ACC112 (cell line): ENCODE measurements around the gene SUPT20HL2.
A peak's percentile ranks its signal among the peaks of the same experiment; 100 is the strongest.
"Not testable (repeated sequence)": the region's sequence is repeated elsewhere in the genome, so short reads cannot be mapped to it uniquely, and the experiment has no call there.

ENCODE experiments used
- H2AFZ ChIP-seq: fragments of 200-600 bp; sonication (generic); one replicate; pipeline ENCODE4 v1.6.0; 2017; ENCODE audit warnings: antibody characterized with exemption, low read length; ENCODE audit not compliant: unreplicated experiment
- H3K27ac ChIP-seq: fragments of 200-600 bp; sonication (generic); 2 replicates; pipeline ENCODE4 v1.5.1; 2014; ENCODE audit warnings: low read depth, mild to moderate bottlenecking, antibody characterized with exemption, low read length, moderate library complexity
- H3K27me3 ChIP-seq: fragments of 200-600 bp; sonication (generic); 2 replicates; pipeline ENCODE4 v1.6.1; 2014; ENCODE audit warnings: mild to moderate bottlenecking, antibody characterized with exemption, low read length, moderate library complexity, mixed read lengths; ENCODE audit not compliant: insufficient read depth
- H3K36me3 ChIP-seq: fragments of 200-600 bp; sonication (generic); 2 replicates; pipeline ENCODE4 v1.6.1; 2016; ENCODE audit warnings: mild to moderate bottlenecking, antibody characterized with exemption, low read length, moderate library complexity, mixed read lengths; ENCODE audit not compliant: insufficient read depth
- H3K4me1 ChIP-seq: fragments of 200-600 bp; sonication (generic); one replicate; pipeline ENCODE4 v1.6.1; 2016; ENCODE audit warnings: low read length, mixed read lengths; ENCODE audit not compliant: insufficient read depth, unreplicated experiment, control insufficient read depth
- H3K4me3 ChIP-seq: fragments of 200-600 bp; sonication (generic); 2 replicates; pipeline ENCODE4 v1.5.1; 2014; ENCODE audit warnings: mild to moderate bottlenecking, low read depth, low read length
- H3K79me2 ChIP-seq: fragments of 200-600 bp; sonication (generic); one replicate; pipeline ENCODE4 v1.6.0; 2016; ENCODE audit warnings: low read length; ENCODE audit not compliant: control insufficient read depth, unreplicated experiment, insufficient read depth

Gene SUPT20HL2

DNA sequence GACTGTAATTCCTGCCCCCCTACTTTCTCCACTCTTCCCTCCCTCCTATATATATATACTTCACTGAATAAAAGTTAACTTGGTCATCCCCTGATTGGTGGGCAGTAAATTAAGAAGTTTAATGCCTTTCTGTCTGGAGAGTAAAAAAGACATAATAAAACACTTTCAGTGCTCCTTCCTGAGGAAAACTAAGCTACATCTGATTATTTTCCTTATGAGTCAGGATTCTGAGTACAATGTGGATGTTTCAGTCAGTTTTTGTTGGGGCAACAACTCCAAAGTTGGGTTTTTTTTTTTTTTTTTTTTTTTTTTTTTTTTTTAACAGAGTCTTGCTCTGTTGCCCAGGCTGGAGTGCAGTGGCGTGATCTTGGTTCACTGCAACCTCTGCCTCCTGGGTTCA lies 22.0 kb upstream of the SUPT20HL2 start:
- H2AFZ ChIP-seq: no peak overlapping the region
- peak overlapping the region; percentile 34 for H3K27ac ChIP-seq
- H3K36me3 ChIP-seq: no peaks in the 10 kb centered on the region
- no peaks in the 10 kb centered on the region for H3K79me2 ChIP-seq
- H3K4me3 ChIP-seq: no peak overlapping the region
- no peaks in the 10 kb centered on the region for H3K27me3 ChIP-seq
- H3K4me1 ChIP-seq: no peaks in the 10 kb centered on the region

DNA sequence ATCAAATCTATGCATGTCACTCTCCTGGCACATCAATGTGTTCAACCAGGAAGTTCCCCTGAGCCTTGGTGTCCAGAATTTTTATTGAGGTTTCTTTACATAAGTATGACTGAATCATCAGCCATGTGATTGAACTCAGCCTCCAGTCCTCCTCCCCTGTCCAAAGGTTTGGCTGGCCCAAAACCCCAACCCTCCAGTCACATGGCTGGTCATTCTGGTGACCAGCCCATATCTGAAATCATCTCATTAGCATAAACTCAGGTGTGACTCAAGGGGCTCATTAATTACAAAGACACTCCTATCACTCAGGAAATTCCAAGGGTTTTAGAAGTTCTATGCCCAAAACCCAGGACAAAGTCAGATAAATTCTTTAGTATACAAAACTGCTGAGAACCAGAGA lies 20.6 kb upstream of the SUPT20HL2 start:
- Histone ChIP-seq H3K27ac (no peak overlapping the region), H3K4me3 (no peak overlapping the region), H2AFZ (no peak overlapping the region), H3K4me1 (no peaks in the 10 kb centered on the region), H3K79me2 (no peaks in the 10 kb centered on the region), H3K36me3 (no peaks in the 10 kb centered on the region), H3K27me3 (no peaks in the 10 kb centered on the region)

DNA sequence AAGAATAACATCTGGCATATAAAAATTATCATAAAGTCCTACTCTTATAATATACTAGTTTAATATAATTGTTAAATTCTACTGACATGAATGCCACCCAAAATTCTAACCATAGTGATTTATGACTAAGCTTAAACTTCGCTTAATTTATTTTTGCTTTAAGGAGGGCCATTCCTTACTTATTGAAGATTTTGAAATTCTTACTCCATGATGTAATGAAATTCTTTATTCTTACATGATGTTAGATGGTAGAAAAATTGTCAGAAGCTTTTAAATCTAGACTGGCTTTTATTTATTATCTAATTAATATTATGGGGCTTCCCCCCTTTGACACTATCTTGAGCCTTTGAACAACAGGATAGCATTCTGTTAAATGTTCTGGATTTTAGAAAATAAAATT lies 19.5 kb upstream of the SUPT20HL2 start:
- Histone ChIP-seq H2AFZ (no peak overlapping the region), H3K4me3 (no peak overlapping the region), H3K79me2 (no peaks in the 10 kb centered on the region), H3K27ac (no peak overlapping the region), H3K27me3 (no peaks in the 10 kb centered on the region), H3K36me3 (no peaks in the 10 kb centered on the region), H3K4me1 (no peaks in the 10 kb centered on the region)

- Histone ChIP-seq H3K27me3 (no peaks in the 10 kb centered on the region), H3K79me2 (no peaks in the 10 kb centered on the region), H3K4me3 (no peak overlapping the region), H2AFZ (no peak overlapping the region), H3K36me3 (no peaks in the 10 kb centered on the region), H3K4me1 (no peaks in the 10 kb centered on the region), H3K27ac (no peak overlapping the region)
Observed at GRCh38 chrX:24332878-24333277, 19.0 kb upstream of the SUPT20HL2 start.

GRCh38 chrX:24325231-24325630 lies 11.4 kb upstream of the SUPT20HL2 start:
- Histone ChIP-seq H2AFZ (no peak overlapping the region), H3K79me2 (no peaks in the 10 kb centered on the region), H3K27me3 (no peaks in the 10 kb centered on the region), H3K4me1 (no peaks in the 10 kb centered on the region), H3K4me3 (no peak overlapping the region), H3K36me3 (no peaks in the 10 kb centered on the region), H3K27ac (no peak overlapping the region)

DNA sequence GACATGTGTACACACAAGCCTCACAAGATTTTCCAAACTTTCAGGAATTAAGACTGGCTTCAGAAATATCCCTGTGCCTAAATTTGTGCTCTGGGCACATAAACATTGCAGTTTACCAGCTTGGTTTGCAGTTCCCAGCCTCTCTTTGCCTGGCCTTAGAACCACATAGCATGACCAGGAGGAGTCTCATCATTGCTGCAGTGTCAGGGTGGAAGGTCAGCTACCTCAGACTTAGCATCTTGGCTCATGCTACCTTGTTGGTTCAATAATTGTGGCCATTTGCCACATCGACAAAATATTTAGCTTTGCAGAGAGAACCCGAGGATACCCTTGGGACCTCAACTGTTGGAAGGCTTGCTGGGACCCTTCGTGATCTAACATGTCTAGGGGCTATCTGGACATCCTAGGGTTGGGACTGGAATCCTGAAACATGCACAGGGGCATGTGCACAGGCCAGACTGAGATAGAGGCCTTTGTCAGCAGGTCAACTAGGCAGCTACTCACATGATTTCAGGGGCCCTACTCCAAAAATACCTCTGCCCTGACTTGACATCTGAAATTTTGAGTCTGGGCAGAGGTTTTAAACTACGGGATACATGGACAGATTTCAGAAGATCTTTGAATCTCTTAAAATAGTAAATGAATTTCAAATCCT lies 8.0 kb upstream of the SUPT20HL2 start:
- no peaks in the 10 kb centered on the region for H3K79me2 ChIP-seq
- no peak overlapping the region for H3K4me3 ChIP-seq
- no peak overlapping the region for H2AFZ ChIP-seq
- H3K36me3 ChIP-seq: no peaks in the 10 kb centered on the region
- H3K27me3 ChIP-seq: 0 out of 2 replicates have a peak, but pooled peaks cover 5% of the 10 kb centered on the region
- H3K27ac ChIP-seq: no peak overlapping the region
- no peaks in the 10 kb centered on the region for H3K4me1 ChIP-seq

GRCh38 chrX:24317567-24317966 lies 3.7 kb upstream of the SUPT20HL2 start:
- Histone ChIP-seq H2AFZ (no peak overlapping the region), H3K27me3 (0 out of 2 replicates have a peak, but pooled peaks cover 5% of the 10 kb centered on the region), H3K4me1 (no peaks in the 10 kb centered on the region), H3K27ac (no peak overlapping the region), H3K79me2 (no peaks in the 10 kb centered on the region), H3K4me3 (no peak overlapping the region), H3K36me3 (no peaks in the 10 kb centered on the region)

- 0 out of 2 replicates have a peak, but pooled peaks cover 5% of the 10 kb centered on the region for H3K27me3 ChIP-seq
- no peak overlapping the region for H3K4me3 ChIP-seq
- H3K4me1 ChIP-seq: no peaks in the 10 kb centered on the region
- H3K36me3 ChIP-seq: no peaks in the 10 kb centered on the region
- no peaks in the 10 kb centered on the region for H3K79me2 ChIP-seq
- no peak overlapping the region for H2AFZ ChIP-seq
- no peak overlapping the region for H3K27ac ChIP-seq
Observed at GRCh38 chrX:24316111-24316510, 2.2 kb upstream of the SUPT20HL2 start.

GRCh38 chrX:24312249-24312607 lies 1.6 kb downstream of the SUPT20HL2 start:
- not testable (repeated sequence) for H3K27ac ChIP-seq, H3K4me3 ChIP-seq, H3K4me1 ChIP-seq, H3K36me3 ChIP-seq, H3K27me3 ChIP-seq, H2AFZ ChIP-seq, H3K79me2 ChIP-seq

GRCh38 chrX:24311507-24312248 lies 2.2 kb downstream of the SUPT20HL2 start:
- not testable (repeated sequence) for H3K79me2 ChIP-seq, H2AFZ ChIP-seq

GRCh38 chrX:24310916-24311315 lies 3.0 kb downstream of the SUPT20HL2 start:
- not testable (repeated sequence) for H3K4me3 ChIP-seq, H3K27ac ChIP-seq, H3K4me1 ChIP-seq, H3K27me3 ChIP-seq, H3K79me2 ChIP-seq, H2AFZ ChIP-seq, H3K36me3 ChIP-seq

More at GRCh38 chrX:24311507-24312248, 2.2 kb downstream of the SUPT20HL2 start:
- H3K27ac ChIP-seq, H3K36me3 ChIP-seq, H3K27me3 ChIP-seq, H3K4me1 ChIP-seq, H3K4me3 ChIP-seq: not testable (repeated sequence)
